ENCODE data around the gene IMMP2L. TPM values are rescaled to one million over a fixed set of nuclear protein-coding genes. Genes with fewer than 3 reads are reported as not detected.

IMMP2L gene
- total RNA-seq, 1 experiment from 2014 or later, result 8.6 TPM

GRCh38 chr7:110720626-110721025, 841.7 kb downstream of the IMMP2L start:
- Histone ChIP-seq H3K27me3 (ENCODE audit: low read length) (no peaks in the 10 kb centered on the region), H3K79me2 (ENCODE audit: low read length) (no peaks in the 10 kb centered on the region), H3K36me3 (ENCODE audit: low read depth, low read length) (no peaks in the 10 kb centered on the region), H3K27ac (ENCODE audit: low read length) (no peak overlapping the region), H2AFZ (ENCODE audit: low read length) (no peak overlapping the region), H3K4me2 (ENCODE audit: low read length) (no peak overlapping the region), H3K4me1 (ENCODE audit: insufficient read depth, low read length) (no peaks in the 10 kb centered on the region), H3F3A (ENCODE audit: low read length, unreplicated experiment) (no peaks in the 10 kb centered on the region), H3K4me3 (ENCODE audit: low read length) (no peak overlapping the region), H3K9me2 (replicated peaks; ENCODE audit: low read length) (no peaks in the 10 kb centered on the region), H3K9ac (ENCODE audit: low read length) (no peak overlapping the region), H4K20me1 (ENCODE audit: low read length) (no peaks in the 10 kb centered on the region), H3K9me3 (ENCODE audit: low read length) (no peaks in the 10 kb centered on the region)
- DNase-seq, result no peak
- no peak for TF ChIP-seq EZH2 (IDR thresholded peaks at IDR 0.05; ENCODE audit: low read length, unreplicated experiment)
- no peak for TF ChIP-seq EZH2phosphoT487 (IDR thresholded peaks at IDR 0.05; ENCODE audit: borderline replicate concordance, low read length)
- no peak for TF ChIP-seq CTCF (conservative IDR thresholded peaks at IDR 0.05; ENCODE audit: low read depth, low read length)
- POLR2A ChIA-PET (ENCODE audit: unreplicated experiment), result no interaction called here
- no TSS peak for BruUV-seq (replicated peaks)
- intact Hi-C loops (cut with micrococcal nuclease), result no loop called here
- ATAC-seq, result no peak
- CTCF ChIA-PET, result no interaction called here

GRCh38 chr7:110719741-110720140, 842.6 kb downstream of the IMMP2L start:
- Histone ChIP-seq H3K36me3 (ENCODE audit: low read depth, low read length) (no peaks in the 10 kb centered on the region), H3K4me2 (ENCODE audit: low read length) (no peak overlapping the region), H3F3A (ENCODE audit: low read length, unreplicated experiment) (no peaks in the 10 kb centered on the region), H3K4me1 (ENCODE audit: insufficient read depth, low read length) (no peaks in the 10 kb centered on the region), H3K27me3 (ENCODE audit: low read length) (no peaks in the 10 kb centered on the region), H2AFZ (ENCODE audit: low read length) (no peak overlapping the region), H3K79me2 (ENCODE audit: low read length) (no peaks in the 10 kb centered on the region), H4K20me1 (ENCODE audit: low read length) (no peaks in the 10 kb centered on the region), H3K9me2 (replicated peaks; ENCODE audit: low read length) (no peaks in the 10 kb centered on the region), H3K27ac (ENCODE audit: low read length) (no peak overlapping the region), H3K4me3 (ENCODE audit: low read length) (no peak overlapping the region), H3K9ac (ENCODE audit: low read length) (no peak overlapping the region), H3K9me3 (ENCODE audit: low read length) (no peaks in the 10 kb centered on the region)
- ATAC-seq (no peak), DNase-seq (no peak)
- intact Hi-C loops (cut with micrococcal nuclease), result no loop called here
- TF ChIP-seq CTCF (conservative IDR thresholded peaks at IDR 0.05; ENCODE audit: low read depth, low read length), result no peak
- TF ChIP-seq EZH2 (IDR thresholded peaks at IDR 0.05; ENCODE audit: low read length, unreplicated experiment), result no peak
- BruUV-seq (replicated peaks), result no TSS peak
- ChIA-PET CTCF (no interaction called here), POLR2A (ENCODE audit: unreplicated experiment) (no interaction called here)

GRCh38 chr7:110718503-110719205, 843.6 kb downstream of the IMMP2L start:
- DNase-seq (no peak), ATAC-seq (no peak)
- Histone ChIP-seq H2AFZ (ENCODE audit: low read length) (no peak overlapping the region), H3K9ac (ENCODE audit: low read length) (no peak overlapping the region), H3K27ac (ENCODE audit: low read length) (no peak overlapping the region), H3K4me2 (ENCODE audit: low read length) (no peak overlapping the region), H3K9me2 (replicated peaks; ENCODE audit: low read length) (no peaks in the 10 kb centered on the region), H3K4me1 (ENCODE audit: insufficient read depth, low read length) (no peaks in the 10 kb centered on the region), H4K20me1 (ENCODE audit: low read length) (no peaks in the 10 kb centered on the region), H3K27me3 (ENCODE audit: low read length) (no peaks in the 10 kb centered on the region), H3K9me3 (ENCODE audit: low read length) (no peaks in the 10 kb centered on the region), H3K36me3 (ENCODE audit: low read depth, low read length) (no peaks in the 10 kb centered on the region), H3F3A (ENCODE audit: low read length, unreplicated experiment) (no peaks in the 10 kb centered on the region), H3K4me3 (ENCODE audit: low read length) (no peak overlapping the region), H3K79me2 (ENCODE audit: low read length) (no peaks in the 10 kb centered on the region)
- ChIA-PET POLR2A (ENCODE audit: unreplicated experiment) (no interaction called here), CTCF (no interaction called here)
- intact Hi-C loops (cut with micrococcal nuclease), result no loop called here
- BruUV-seq (replicated peaks), result no TSS peak
- TF ChIP-seq EZH2 (IDR thresholded peaks at IDR 0.05; ENCODE audit: low read length, unreplicated experiment) (no peak), CTCF (conservative IDR thresholded peaks at IDR 0.05; ENCODE audit: low read depth, low read length) (no peak), EZH2phosphoT487 (IDR thresholded peaks at IDR 0.05; ENCODE audit: borderline replicate concordance, low read length) (no peak)
